Measurements from ENCODE around the gene ADAP1. TPM values are rescaled to one million over a fixed set of nuclear protein-coding genes. Genes with fewer than 3 reads are reported as not detected.

ADAP1 gene
- total RNA-seq, 1 experiment from 2014 or later = 6.2 TPM

- Histone ChIP-seq H2BK5ac (ENCODE audit: insufficient read length, low read length) (no peak overlapping the region), H4K5ac (ENCODE audit: insufficient read length, low read depth, low read length) (no peak overlapping the region), H3K27me3 (ENCODE audit: insufficient read depth, low read length) (no peaks in the 10 kb centered on the region), H3K27ac (ENCODE audit: insufficient read length, low read depth, low read length) (no peak overlapping the region), H3K4me2 (ENCODE audit: insufficient read depth, insufficient read length, low read length) (no peak overlapping the region), H3K79me1 (ENCODE audit: insufficient read depth, low read depth, low read length, poor library complexity, severe bottlenecking) (no peaks in the 10 kb centered on the region), H3T11ph (ENCODE audit: low read length) (no peak overlapping the region), H4K20me1 (ENCODE audit: control insufficient read depth, insufficient read depth, insufficient read length) (peaks cover 3% of the 10 kb centered on the region), H3K56ac (ENCODE audit: insufficient read length, low read depth, low read length) (no peak overlapping the region), H3K9ac (ENCODE audit: extremely low read depth, insufficient read length, low read length) (no peak overlapping the region), H2AK5ac (ENCODE audit: insufficient read length, low read length) (no peak overlapping the region), H2BK20ac (ENCODE audit: low read depth, low read length, poor library complexity, severe bottlenecking) (no peak overlapping the region), H3K4ac (ENCODE audit: low read depth, low read length) (no peak overlapping the region), H3K9me3 (ENCODE audit: control insufficient read depth, low read depth, low read length) (no peaks in the 10 kb centered on the region), H3K23ac (ENCODE audit: insufficient read length, low read depth, low read length) (no peak overlapping the region), H3K79me2 (ENCODE audit: insufficient read depth, low read length) (no peaks in the 10 kb centered on the region), H4K91ac (ENCODE audit: insufficient read length, low read depth, low read length) (no peak overlapping the region), H3K14ac (ENCODE audit: insufficient read depth, low read length) (no peak overlapping the region; the same call in 1 of the 2 replicates), H3K18ac (ENCODE audit: insufficient read length, low read depth, low read length) (no peak overlapping the region), H3K23me2 (ENCODE audit: insufficient read length, low read depth, low read length, poor library complexity, severe bottlenecking) (no peaks in the 10 kb centered on the region), H3K4me1 (ENCODE audit: insufficient read depth, low read length) (no peaks in the 10 kb centered on the region), H2BK120ac (ENCODE audit: low read depth, low read length, poor library complexity, severe bottlenecking) (no peak overlapping the region), H2BK12ac (ENCODE audit: insufficient read length, low read depth, low read length) (no peak overlapping the region), H4K8ac (replicated peaks; ENCODE audit: insufficient read length, low read depth, low read length) (no peak overlapping the region), H2BK15ac (ENCODE audit: low read depth, low read length) (no peak overlapping the region), H2AFZ (ENCODE audit: low read length) (no peak overlapping the region)
- Mint-ChIP-seq H3K27me3 (ENCODE audit: low read depth) (peaks cover 1% of the 10 kb centered on the region; the same call in 1 of the 2 replicates), H3K9me3 (no peaks in the 10 kb centered on the region), H3K4me1 (no peaks in the 10 kb centered on the region), H3K27ac (no peak overlapping the region), H3K4me3 (no peak overlapping the region), H3K36me3 (ENCODE audit: insufficient read depth in 1 of 3, low read depth in 3 of 3) (peaks cover 29 to 61% (median 58%) of the 10 kb centered on the region in 3 experiments)
- no peak for DNase-seq
- TF ChIP-seq, protein P1, sequence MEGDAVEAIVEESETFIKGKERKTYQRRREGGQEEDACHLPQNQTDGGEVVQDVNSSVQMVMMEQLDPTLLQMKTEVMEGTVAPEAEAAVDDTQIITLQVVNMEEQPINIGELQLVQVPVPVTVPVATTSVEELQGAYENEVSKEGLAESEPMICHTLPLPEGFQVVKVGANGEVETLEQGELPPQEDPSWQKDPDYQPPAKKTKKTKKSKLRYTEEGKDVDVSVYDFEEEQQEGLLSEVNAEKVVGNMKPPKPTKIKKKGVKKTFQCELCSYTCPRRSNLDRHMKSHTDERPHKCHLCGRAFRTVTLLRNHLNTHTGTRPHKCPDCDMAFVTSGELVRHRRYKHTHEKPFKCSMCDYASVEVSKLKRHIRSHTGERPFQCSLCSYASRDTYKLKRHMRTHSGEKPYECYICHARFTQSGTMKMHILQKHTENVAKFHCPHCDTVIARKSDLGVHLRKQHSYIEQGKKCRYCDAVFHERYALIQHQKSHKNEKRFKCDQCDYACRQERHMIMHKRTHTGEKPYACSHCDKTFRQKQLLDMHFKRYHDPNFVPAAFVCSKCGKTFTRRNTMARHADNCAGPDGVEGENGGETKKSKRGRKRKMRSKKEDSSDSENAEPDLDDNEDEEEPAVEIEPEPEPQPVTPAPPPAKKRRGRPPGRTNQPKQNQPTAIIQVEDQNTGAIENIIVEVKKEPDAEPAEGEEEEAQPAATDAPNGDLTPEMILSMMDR (conservative IDR thresholded peaks at IDR 0.05) = no peak
- whole genome bisulfite sequencing (ENCODE audit: extremely low coverage, insufficient read length, low lambda C conversion rate) = no CpG with 5 or more reads among the region's 52 CpGs
Measured at GRCh38 chr7:895451-896052, 58.9 kb downstream of the ADAP1 start.

All from H9 (cell line).